IPS-20b (cell line): Measurements from ENCODE around the gene C20orf204.
"Not testable (repeated sequence)": the region's sequence is repeated elsewhere in the genome, so short reads cannot be mapped to it uniquely, and the experiment has no call there.

Experiments
- H3K27ac ChIP-seq: one replicate; pipeline ENCODE4 v1.5.1; 2013; ENCODE audit warnings: low read length
- H3K27me3 ChIP-seq: 2 replicates; pipeline ENCODE4 v1.6.1; 2013; ENCODE audit warnings: mild to moderate bottlenecking, low read length, inconsistent platforms; ENCODE audit not compliant: insufficient read depth
- H3K36me3 ChIP-seq: 2 replicates; pipeline ENCODE4 v1.6.1; 2013; ENCODE audit warnings: low read depth, mild to moderate bottlenecking, inconsistent platforms, low read length, moderate library complexity; ENCODE audit not compliant: insufficient read depth
- H3K4me1 ChIP-seq: 2 replicates; pipeline ENCODE4 v1.6.1; 2013; ENCODE audit warnings: mild to moderate bottlenecking, control low read depth, inconsistent platforms, low read length, moderate library complexity; ENCODE audit not compliant: insufficient read depth
- H3K4me3 ChIP-seq: 2 replicates; pipeline ENCODE4 v1.5.1; 2013; ENCODE audit warnings: mild to moderate bottlenecking, low read length, inconsistent platforms
- H3K9ac ChIP-seq: 2 replicates; pipeline ENCODE4 v1.6.1; 2013; ENCODE audit warnings: low read depth, mild to moderate bottlenecking, inconsistent platforms, low read length, moderate library complexity
- H3K9me3 ChIP-seq: 2 replicates; pipeline ENCODE4 v1.6.1; 2013; ENCODE audit warnings: mild to moderate bottlenecking, low read depth, low read length, inconsistent platforms; ENCODE audit not compliant: insufficient read depth

Gene C20orf204

GRCh38 chr20:64035933-64036345 is at the start of gene C20orf204:
C20orf204 (plus strand) TSS chr20:64036182; CDS start chr20:64036324, 142 bp downstream.
- Histone ChIP-seq H3K36me3 (peaks cover 18% of the 10 kb centered on the region), H3K27me3 (peaks cover 48% of the 10 kb centered on the region), H3K9me3 (no peaks in the 10 kb centered on the region), H3K4me1 (peaks cover 4% of the 10 kb centered on the region; the same call in 1 of the 2 replicates), H3K27ac (no peak within 1 kb of the TSS), H3K4me3 (no peak within 1 kb of the TSS), H3K9ac (no peak within 1 kb of the TSS)

- Histone ChIP-seq H3K36me3 (peaks cover 85% of the 10 kb centered on the region), H3K27ac (no peak overlapping the region), H3K27me3 (no peaks in the 10 kb centered on the region), H3K9me3 (no peaks in the 10 kb centered on the region), H3K4me3 (no peak overlapping the region), H3K4me1 (no peaks in the 10 kb centered on the region), H3K9ac (no peak overlapping the region)
Observed at GRCh38 chr20:64000906-64001305, 35.1 kb upstream of the C20orf204 start.

GRCh38 chr20:64001607-64002011 is 34.4 kb upstream of the C20orf204 start:
- Histone ChIP-seq H3K27ac (no peak overlapping the region), H3K36me3 (peaks cover 84% of the 10 kb centered on the region), H3K9me3 (no peaks in the 10 kb centered on the region), H3K4me1 (no peaks in the 10 kb centered on the region), H3K27me3 (no peaks in the 10 kb centered on the region), H3K9ac (no peak overlapping the region), H3K4me3 (no peak overlapping the region)

GRCh38 chr20:64003960-64004725 is 31.8 kb upstream of the C20orf204 start:
- Histone ChIP-seq H3K9ac (no peak overlapping the region), H3K36me3 (peaks cover 86% of the 10 kb centered on the region), H3K4me3 (no peak overlapping the region), H3K4me1 (no peaks in the 10 kb centered on the region), H3K9me3 (no peaks in the 10 kb centered on the region), H3K27ac (no peak overlapping the region), H3K27me3 (no peaks in the 10 kb centered on the region)

GRCh38 chr20:64005394-64005793 is 30.6 kb upstream of the C20orf204 start:
- Histone ChIP-seq H3K27me3 (no peaks in the 10 kb centered on the region), H3K4me1 (no peaks in the 10 kb centered on the region), H3K27ac (no peak overlapping the region), H3K36me3 (peaks cover 83% of the 10 kb centered on the region), H3K4me3 (no peak overlapping the region), H3K9ac (no peak overlapping the region), H3K9me3 (no peaks in the 10 kb centered on the region)

GRCh38 chr20:64006490-64006889 is 29.5 kb upstream of the C20orf204 start:
- peaks cover 83% of the 10 kb centered on the region for H3K36me3 ChIP-seq

GRCh38 chr20:64006902-64007301 is 29.1 kb upstream of the C20orf204 start:
- H3K9ac ChIP-seq, result no peak overlapping the region

More at GRCh38 chr20:64006490-64006889, 29.5 kb upstream of the C20orf204 start:
- H3K9ac ChIP-seq, result no peak overlapping the region
- H3K4me3 ChIP-seq, result no peak overlapping the region
- H3K9me3 ChIP-seq, result no peaks in the 10 kb centered on the region
- H3K27me3 ChIP-seq, result no peaks in the 10 kb centered on the region
- no peak overlapping the region for H3K27ac ChIP-seq
- H3K4me1 ChIP-seq, result no peaks in the 10 kb centered on the region

GRCh38 chr20:64009811-64010387 is 26.1 kb upstream of the C20orf204 start:
- Histone ChIP-seq H3K4me3 (no peak overlapping the region), H3K4me1 (no peaks in the 10 kb centered on the region), H3K9ac (no peak overlapping the region), H3K27ac (no peak overlapping the region), H3K9me3 (no peaks in the 10 kb centered on the region), H3K27me3 (no peaks in the 10 kb centered on the region), H3K36me3 (peaks cover 79% of the 10 kb centered on the region)

More at GRCh38 chr20:64006902-64007301, 29.1 kb upstream of the C20orf204 start:
- Histone ChIP-seq H3K4me1 (no peaks in the 10 kb centered on the region), H3K27me3 (no peaks in the 10 kb centered on the region), H3K36me3 (peaks cover 80% of the 10 kb centered on the region), H3K9me3 (no peaks in the 10 kb centered on the region), H3K27ac (no peak overlapping the region), H3K4me3 (no peak overlapping the region)

GRCh38 chr20:64010711-64011237 is 25.2 kb upstream of the C20orf204 start:
- H3K9ac ChIP-seq, result no peak overlapping the region
- H3K27me3 ChIP-seq, result no peaks in the 10 kb centered on the region
- no peak overlapping the region for H3K4me3 ChIP-seq
- no peaks in the 10 kb centered on the region for H3K4me1 ChIP-seq
- peaks cover 79% of the 10 kb centered on the region for H3K36me3 ChIP-seq
- no peak overlapping the region for H3K27ac ChIP-seq
- H3K9me3 ChIP-seq, result no peaks in the 10 kb centered on the region

- Histone ChIP-seq H3K27ac (no peak overlapping the region), H3K9ac (no peak overlapping the region), H3K36me3 (peaks cover 77% of the 10 kb centered on the region)
Observed at GRCh38 chr20:64011366-64011779, 24.6 kb upstream of the C20orf204 start.

GRCh38 chr20:64012385-64013154 is 23.4 kb upstream of the C20orf204 start:
- H3K36me3 ChIP-seq, result peaks cover 74% of the 10 kb centered on the region
- H3K4me1 ChIP-seq, H3K4me3 ChIP-seq, H3K27me3 ChIP-seq, H3K9me3 ChIP-seq, H3K27ac ChIP-seq, H3K9ac ChIP-seq: not testable (repeated sequence)

More at GRCh38 chr20:64011366-64011779, 24.6 kb upstream of the C20orf204 start:
- H3K9me3 ChIP-seq, result no peaks in the 10 kb centered on the region
- no peaks in the 10 kb centered on the region for H3K4me1 ChIP-seq
- no peak overlapping the region for H3K4me3 ChIP-seq
- no peaks in the 10 kb centered on the region for H3K27me3 ChIP-seq
